Activated B cell treated with CpG ODN at 0.5 μM for 24 hours (primary cell): ENCODE results near the gene SREBF1. TPM values are rescaled to one million over a fixed set of nuclear protein-coding genes. Genes with fewer than 3 reads are reported as not detected.

Experiments used
- ATAC-seq: fragments of 200-7000 bp; cut with Tn5 transposase; one replicate; pipeline ENCODE4 v1.10.0; 2021; ENCODE audit warnings: low read depth, mild to moderate bottlenecking, moderate library complexity
- CTCF ChIA-PET: fragments of 350-600 bp; sonication (Branson Sonifier 250); formaldehyde crosslinking; loops from one replicate; lab custom pipeline; 2021; ENCODE audit warnings: antibody characterized with exemption; lab: Charles Lee
- POLR2A ChIA-PET: fragments of 350-600 bp; sonication (Branson Sonifier 250); formaldehyde crosslinking; loops from one replicate; lab custom pipeline; 2021; ENCODE audit warnings: antibody characterized with exemption; lab: Charles Lee
- DNase-seq: peaks from one replicate; pipeline ENCODE4 v3.0.0; 2022
- H3K27ac Mint-ChIP-seq: one replicate; pipeline ENCODE4 v1.8.0; 2020; ENCODE audit warnings: mixed read lengths
- H3K27me3 Mint-ChIP-seq: one replicate; pipeline ENCODE4 v1.8.0; 2021; ENCODE audit warnings: mixed read lengths
- H3K36me3 Mint-ChIP-seq: one replicate; pipeline ENCODE4 v1.8.0; 2021; ENCODE audit warnings: low read depth, mixed read lengths
- H3K4me1 Mint-ChIP-seq: one replicate; pipeline ENCODE4 v1.8.0; 2021; ENCODE audit warnings: mixed read lengths
- H3K4me3 Mint-ChIP-seq: one replicate; pipeline ENCODE4 v1.8.0; 2020; ENCODE audit warnings: mild to moderate bottlenecking, mixed read lengths
- H3K9me3 Mint-ChIP-seq: one replicate; pipeline ENCODE4 v1.8.0; 2020; ENCODE audit warnings: mixed read lengths
- intact Hi-C: fragments of 100-400 bp; cut with micrococcal nuclease; formaldehyde crosslinking; loops from one replicate; pipeline ENCODE4 v1.15.1; 2024
- total RNA-seq: library from RNA; stranded (reverse); gene quantifications from 2 replicates; pipeline ENCODE4 v1.2.3, GENCODE V29; 2022
- TF ChIP-seq, protein P1 (sequence below): fragments of 200-600 bp; IDR thresholded peaks from one replicate; pipeline ENCODE4 v1.8.0; 2022; ENCODE audit warnings: antibody characterized with exemption, mild to moderate bottlenecking

Gene SREBF1
- total RNA-seq, 1 donor from 2014 or later, result 19.7 TPM

DNA sequence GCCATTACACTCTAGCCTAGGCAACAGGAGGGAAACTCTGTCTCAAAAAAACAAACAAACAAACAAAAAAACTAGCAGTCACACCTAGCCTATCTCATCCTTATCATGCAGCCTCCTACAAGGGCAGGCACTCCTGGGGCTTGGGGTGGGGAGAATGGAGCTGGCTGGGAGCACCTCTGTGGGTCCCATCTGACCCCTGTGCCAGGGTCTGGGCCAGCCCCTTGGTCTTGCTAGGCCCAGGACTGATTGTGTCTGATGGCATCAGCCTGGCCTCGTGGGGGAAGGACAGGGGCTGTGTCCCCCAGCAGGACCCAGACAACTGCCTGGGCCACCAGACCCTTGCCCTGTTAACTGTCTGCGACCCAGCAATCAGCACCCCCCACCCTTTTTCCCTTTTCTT is 49.8 kb downstream of the SREBF1 start:
- no peak for ATAC-seq
- DNase-seq, result no peak
- no peaks in the 10 kb centered on the region for H3K27me3 Mint-ChIP-seq
- TF ChIP-seq, protein P1, sequence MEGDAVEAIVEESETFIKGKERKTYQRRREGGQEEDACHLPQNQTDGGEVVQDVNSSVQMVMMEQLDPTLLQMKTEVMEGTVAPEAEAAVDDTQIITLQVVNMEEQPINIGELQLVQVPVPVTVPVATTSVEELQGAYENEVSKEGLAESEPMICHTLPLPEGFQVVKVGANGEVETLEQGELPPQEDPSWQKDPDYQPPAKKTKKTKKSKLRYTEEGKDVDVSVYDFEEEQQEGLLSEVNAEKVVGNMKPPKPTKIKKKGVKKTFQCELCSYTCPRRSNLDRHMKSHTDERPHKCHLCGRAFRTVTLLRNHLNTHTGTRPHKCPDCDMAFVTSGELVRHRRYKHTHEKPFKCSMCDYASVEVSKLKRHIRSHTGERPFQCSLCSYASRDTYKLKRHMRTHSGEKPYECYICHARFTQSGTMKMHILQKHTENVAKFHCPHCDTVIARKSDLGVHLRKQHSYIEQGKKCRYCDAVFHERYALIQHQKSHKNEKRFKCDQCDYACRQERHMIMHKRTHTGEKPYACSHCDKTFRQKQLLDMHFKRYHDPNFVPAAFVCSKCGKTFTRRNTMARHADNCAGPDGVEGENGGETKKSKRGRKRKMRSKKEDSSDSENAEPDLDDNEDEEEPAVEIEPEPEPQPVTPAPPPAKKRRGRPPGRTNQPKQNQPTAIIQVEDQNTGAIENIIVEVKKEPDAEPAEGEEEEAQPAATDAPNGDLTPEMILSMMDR, result no peak
- POLR2A ChIA-PET, result no interaction called here
- H3K4me1 Mint-ChIP-seq, result peaks cover 25% of the 10 kb centered on the region
- CTCF ChIA-PET, result no interaction called here
- no peaks in the 10 kb centered on the region for H3K36me3 Mint-ChIP-seq
- no peak overlapping the region for H3K4me3 Mint-ChIP-seq
- H3K27ac Mint-ChIP-seq, result no peak overlapping the region
- intact Hi-C loops, result no loop called here
- H3K9me3 Mint-ChIP-seq, result no peaks in the 10 kb centered on the region

DNA sequence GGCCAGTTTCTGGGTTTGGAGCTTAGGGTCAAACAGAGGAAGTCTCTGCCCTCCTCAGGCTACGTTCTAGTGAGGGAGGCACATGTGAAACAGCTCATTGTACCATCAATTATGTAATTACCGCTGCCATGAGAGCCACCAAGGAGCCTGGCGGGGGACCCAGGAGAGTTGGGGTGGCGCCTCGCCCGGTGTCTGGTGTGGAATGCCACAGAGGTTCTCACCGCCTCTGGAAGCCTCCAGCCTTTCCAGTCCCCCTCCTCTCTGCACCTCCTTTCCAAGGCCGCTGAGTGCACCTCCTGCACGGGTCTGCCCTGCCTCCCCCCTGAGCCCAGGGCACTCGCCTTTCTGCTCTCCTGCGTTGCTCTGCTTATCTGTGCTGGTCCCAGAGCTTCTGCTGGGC is 51.4 kb downstream of the SREBF1 start:
- H3K4me1 Mint-ChIP-seq, result peaks cover 27% of the 10 kb centered on the region
- no peak for ATAC-seq
- H3K4me3 Mint-ChIP-seq, result no peak overlapping the region
- TF ChIP-seq, protein P1, result no peak
- H3K27me3 Mint-ChIP-seq, result peaks cover 2% of the 10 kb centered on the region
- no peak overlapping the region for H3K27ac Mint-ChIP-seq
- CTCF ChIA-PET, result interaction anchor here (0.6 to 1.5 kb wide), 3 partner anchors 8 to 103 kb away, joined by 3 to 5 read pairs (median 3); no protein-coding TSS in a partner anchor
- intact Hi-C loops, result loop anchor here (2.0 kb wide), 1 partner anchor 103 kb away; no protein-coding TSS in a partner anchor
- POLR2A ChIA-PET, result interaction anchor here (0.7 kb wide), 1 partner anchor 173 kb away, joined by 3 read pairs; no protein-coding TSS in a partner anchor
- no peaks in the 10 kb centered on the region for H3K36me3 Mint-ChIP-seq
- no peaks in the 10 kb centered on the region for H3K9me3 Mint-ChIP-seq
- DNase-seq, result no peak

DNA sequence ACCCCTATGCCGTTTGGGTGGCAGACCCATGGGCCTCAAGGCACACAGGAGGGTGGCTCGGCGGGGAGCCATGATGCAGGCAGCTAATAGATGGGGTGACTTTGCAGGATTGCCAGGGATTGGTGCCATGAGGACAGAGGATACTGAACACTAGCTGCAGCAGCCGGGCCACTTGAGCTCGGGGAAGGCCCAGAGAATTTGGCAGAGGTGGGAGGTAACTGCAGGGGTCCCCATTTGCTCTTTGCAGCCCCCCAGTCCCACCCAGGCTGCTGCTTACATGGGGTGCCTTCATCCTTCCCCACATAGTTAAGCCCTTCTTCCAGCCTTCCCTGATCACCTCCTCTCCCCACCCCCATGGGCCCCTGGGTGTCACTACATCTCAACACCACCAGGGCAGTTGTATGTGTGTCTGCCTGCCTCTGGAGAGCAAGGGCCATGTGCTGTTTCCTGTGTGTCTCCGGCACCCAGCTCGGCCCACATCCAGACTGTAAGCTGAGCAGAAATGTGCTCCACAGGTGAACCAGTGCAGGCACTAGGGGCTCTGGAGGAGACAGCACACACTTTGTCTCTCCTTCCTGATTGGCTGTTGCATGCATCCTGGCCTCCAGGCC is 52.0 kb downstream of the SREBF1 start:
- ATAC-seq (no peak), DNase-seq (no peak)
- TF ChIP-seq, protein P1, result no peak
- ChIA-PET CTCF (interaction anchor here (0.6 to 1.5 kb wide), 3 partner anchors 9 to 102 kb away, joined by 3 to 5 read pairs (median 3); no protein-coding TSS in a partner anchor), POLR2A (interaction anchor here (0.6 to 1.5 kb wide), 5 partner anchors 27 to 173 kb away, joined by 3 read pairs; no protein-coding TSS in a partner anchor)
- peaks cover 27% of the 10 kb centered on the region for H3K4me1 Mint-ChIP-seq
- H3K4me3 Mint-ChIP-seq, result peak overlapping the region; percentile 88
- no peaks in the 10 kb centered on the region for H3K36me3 Mint-ChIP-seq
- peak overlapping the region; percentile 18 for H3K27ac Mint-ChIP-seq
- H3K27me3 Mint-ChIP-seq, result peaks cover 2% of the 10 kb centered on the region
- intact Hi-C loops, result loop anchor here (1.0 to 2.0 kb wide), 2 partner anchors 102 to 308 kb away; partner anchors contain the start of gene MED9
- H3K9me3 Mint-ChIP-seq, result no peaks in the 10 kb centered on the region

DNA sequence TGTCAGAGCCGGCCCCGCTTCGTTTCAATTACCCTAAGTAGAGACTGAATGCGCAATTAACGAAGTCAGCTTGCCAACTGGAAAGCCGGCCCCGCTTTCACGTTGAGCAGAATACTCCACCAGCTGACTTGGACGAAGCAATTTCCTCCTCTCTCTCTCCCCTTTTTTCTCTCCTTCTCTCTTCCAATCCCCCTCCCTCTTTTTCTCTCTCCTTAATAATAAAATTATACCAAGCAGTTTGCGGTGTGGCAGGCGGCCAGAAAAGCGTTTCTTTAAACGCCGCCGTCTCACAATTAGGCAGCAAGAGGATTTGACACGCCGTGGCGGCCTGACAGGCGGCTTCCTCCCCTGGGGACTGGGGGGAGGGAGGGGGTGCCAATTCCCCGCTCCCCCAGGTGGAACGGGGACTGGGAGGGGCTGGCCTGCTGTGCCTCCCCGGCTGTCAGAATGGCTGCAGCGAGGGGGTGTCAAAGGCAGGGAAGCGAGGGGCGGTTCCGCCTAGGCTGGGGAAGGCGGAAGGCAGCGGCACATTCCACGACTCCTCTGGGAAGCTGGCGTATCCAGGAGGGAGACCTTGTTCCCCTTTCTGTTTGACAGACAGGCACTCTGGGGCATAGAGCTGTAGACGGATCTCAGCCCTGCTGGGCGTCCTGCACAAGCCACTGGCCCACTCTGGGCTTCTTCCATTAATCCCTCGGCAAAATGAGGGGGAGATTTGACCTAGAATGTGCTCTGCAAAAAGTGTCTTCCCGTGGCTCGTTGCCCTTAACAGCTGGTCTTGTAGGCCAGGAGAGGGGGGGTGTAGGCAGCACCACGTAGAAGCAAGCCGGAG is 52.7 kb downstream of the SREBF1 start:
- POLR2A ChIA-PET, result interaction anchor here (0.6 to 1.5 kb wide), 5 partner anchors 26 to 311 kb away, joined by 3 to 10 read pairs (median 3); no protein-coding TSS in a partner anchor
- ATAC-seq (peak; percentile 71), DNase-seq (peak; percentile 62)
- no peaks in the 10 kb centered on the region for H3K36me3 Mint-ChIP-seq
- H3K9me3 Mint-ChIP-seq, result no peaks in the 10 kb centered on the region
- CTCF ChIA-PET, result interaction anchor here (1.5 kb wide), 1 partner anchor 102 kb away, joined by 5 read pairs; no protein-coding TSS in a partner anchor
- H3K27ac Mint-ChIP-seq, result peak overlapping the region; percentile 66
- TF ChIP-seq, protein P1, result no peak
- peaks cover 27% of the 10 kb centered on the region for H3K4me1 Mint-ChIP-seq
- peak overlapping the region; percentile 88 for H3K4me3 Mint-ChIP-seq
- intact Hi-C loops, result loop anchor here (1.0 to 2.0 kb wide), 5 partner anchors 17 to 308 kb away; partner anchors contain the start of gene MED9
- H3K27me3 Mint-ChIP-seq, result peaks cover 2% of the 10 kb centered on the region
